ENCODE results near the gene RYR1. TPM values are rescaled to one million over a fixed set of nuclear protein-coding genes. Genes with fewer than 3 reads are reported as not detected.

RYR1 gene
- total and polyA plus RNA-seq, 2 donors from 2014 or later = 0.69 to 2.8 TPM

GRCh38 chr19:38457202-38457601, 23.7 kb downstream of the RYR1 start:
- intact Hi-C loops (cut with DNase I) = no loop called here
- no peaks in the 10 kb centered on the region for H3K36me3 ChIP-seq (ENCODE audit: control insufficient read depth in 2 of 3, insufficient read depth in 3 of 3, low read length in 3 of 3)
- no peaks in the 10 kb centered on the region for H3K4me1 ChIP-seq (ENCODE audit: control insufficient read depth in 2 of 3, insufficient read depth in 2 of 3, low read depth in 1 of 3, low read length in 3 of 3)
- H3K4me3 ChIP-seq (ENCODE audit: low read length in 3 of 3) = no peak overlapping the region
- H3K9ac ChIP-seq (ENCODE audit: low read length in 3 of 3) = no peak overlapping the region
- DNase-seq = no peak
- FAIRE-seq = no peak
- no peaks in the 10 kb centered on the region for H3K9me3 ChIP-seq (ENCODE audit: control insufficient read depth in 2 of 3, insufficient read depth in 1 of 3, low read length in 3 of 3)
- TF ChIP-seq, protein P1, sequence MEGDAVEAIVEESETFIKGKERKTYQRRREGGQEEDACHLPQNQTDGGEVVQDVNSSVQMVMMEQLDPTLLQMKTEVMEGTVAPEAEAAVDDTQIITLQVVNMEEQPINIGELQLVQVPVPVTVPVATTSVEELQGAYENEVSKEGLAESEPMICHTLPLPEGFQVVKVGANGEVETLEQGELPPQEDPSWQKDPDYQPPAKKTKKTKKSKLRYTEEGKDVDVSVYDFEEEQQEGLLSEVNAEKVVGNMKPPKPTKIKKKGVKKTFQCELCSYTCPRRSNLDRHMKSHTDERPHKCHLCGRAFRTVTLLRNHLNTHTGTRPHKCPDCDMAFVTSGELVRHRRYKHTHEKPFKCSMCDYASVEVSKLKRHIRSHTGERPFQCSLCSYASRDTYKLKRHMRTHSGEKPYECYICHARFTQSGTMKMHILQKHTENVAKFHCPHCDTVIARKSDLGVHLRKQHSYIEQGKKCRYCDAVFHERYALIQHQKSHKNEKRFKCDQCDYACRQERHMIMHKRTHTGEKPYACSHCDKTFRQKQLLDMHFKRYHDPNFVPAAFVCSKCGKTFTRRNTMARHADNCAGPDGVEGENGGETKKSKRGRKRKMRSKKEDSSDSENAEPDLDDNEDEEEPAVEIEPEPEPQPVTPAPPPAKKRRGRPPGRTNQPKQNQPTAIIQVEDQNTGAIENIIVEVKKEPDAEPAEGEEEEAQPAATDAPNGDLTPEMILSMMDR (IDR thresholded peaks at IDR 0.05; ENCODE audit: borderline replicate concordance, extremely low read depth, insufficient read depth) = no peak
- no peaks in the 10 kb centered on the region for H3K27me3 ChIP-seq (ENCODE audit: control insufficient read depth, insufficient read depth, low read length)
- no peak overlapping the region for H3K27ac ChIP-seq (ENCODE audit: low read depth in 2 of 2, low read length in 2 of 2)

- intact Hi-C loops (cut with DNase I) = no loop called here
- Histone ChIP-seq H3K9ac (ENCODE audit: low read length in 3 of 3) (no peak overlapping the region), H3K4me3 (ENCODE audit: low read length in 3 of 3) (no peak overlapping the region), H3K4me1 (ENCODE audit: control insufficient read depth in 2 of 3, insufficient read depth in 2 of 3, low read depth in 1 of 3, low read length in 3 of 3) (no peaks in the 10 kb centered on the region), H3K27ac (ENCODE audit: low read depth in 2 of 2, low read length in 2 of 2) (no peak overlapping the region), H3K9me3 (ENCODE audit: control insufficient read depth in 2 of 3, insufficient read depth in 1 of 3, low read length in 3 of 3) (no peaks in the 10 kb centered on the region), H3K27me3 (ENCODE audit: control insufficient read depth, insufficient read depth, low read length) (no peaks in the 10 kb centered on the region), H3K36me3 (ENCODE audit: control insufficient read depth in 2 of 3, insufficient read depth in 3 of 3, low read length in 3 of 3) (no peaks in the 10 kb centered on the region)
- DNase-seq (no peak), FAIRE-seq (no peak)
- TF ChIP-seq, protein P1 (IDR thresholded peaks at IDR 0.05; ENCODE audit: borderline replicate concordance, extremely low read depth, insufficient read depth) = no peak
Observed at GRCh38 chr19:38457690-38458405, 24.4 kb downstream of the RYR1 start.

- TF ChIP-seq, protein P1 (IDR thresholded peaks at IDR 0.05; ENCODE audit: borderline replicate concordance, extremely low read depth, insufficient read depth) = no peak
- H3K9ac ChIP-seq (ENCODE audit: low read length in 3 of 3) = no peak overlapping the region
- H3K9me3 ChIP-seq (ENCODE audit: control insufficient read depth in 2 of 3, insufficient read depth in 1 of 3, low read length in 3 of 3) = no peaks in the 10 kb centered on the region
- no peaks in the 10 kb centered on the region for H3K4me1 ChIP-seq (ENCODE audit: control insufficient read depth in 2 of 3, insufficient read depth in 2 of 3, low read depth in 1 of 3, low read length in 3 of 3)
- no peak for DNase-seq
- H3K27ac ChIP-seq (ENCODE audit: low read depth in 2 of 2, low read length in 2 of 2) = no peak overlapping the region
- no peak for FAIRE-seq
- H3K36me3 ChIP-seq (ENCODE audit: control insufficient read depth in 2 of 3, insufficient read depth in 3 of 3, low read length in 3 of 3) = no peaks in the 10 kb centered on the region
- no peaks in the 10 kb centered on the region for H3K27me3 ChIP-seq (ENCODE audit: control insufficient read depth, insufficient read depth, low read length)
- intact Hi-C loops (cut with DNase I) = no loop called here
- no peak overlapping the region for H3K4me3 ChIP-seq (ENCODE audit: low read length in 3 of 3)
Observed at GRCh38 chr19:38458991-38459390, 25.5 kb downstream of the RYR1 start.

- Histone ChIP-seq H3K36me3 (ENCODE audit: control insufficient read depth in 2 of 3, insufficient read depth in 3 of 3, low read length in 3 of 3) (no peaks in the 10 kb centered on the region), H3K4me1 (ENCODE audit: control insufficient read depth in 2 of 3, insufficient read depth in 2 of 3, low read depth in 1 of 3, low read length in 3 of 3) (no peaks in the 10 kb centered on the region), H3K27ac (ENCODE audit: low read depth in 2 of 2, low read length in 2 of 2) (no peak overlapping the region), H3K27me3 (ENCODE audit: control insufficient read depth, insufficient read depth, low read length) (no peaks in the 10 kb centered on the region), H3K4me3 (ENCODE audit: low read length in 3 of 3) (no peak overlapping the region), H3K9me3 (ENCODE audit: control insufficient read depth in 2 of 3, insufficient read depth in 1 of 3, low read length in 3 of 3) (no peaks in the 10 kb centered on the region), H3K9ac (ENCODE audit: low read length in 3 of 3) (no peak overlapping the region)
- no peak for DNase-seq
- TF ChIP-seq, protein P1 (IDR thresholded peaks at IDR 0.05; ENCODE audit: borderline replicate concordance, extremely low read depth, insufficient read depth) = no peak
- intact Hi-C loops (cut with DNase I) = no loop called here
- FAIRE-seq = no peak
Observed at GRCh38 chr19:38463365-38463764, 29.9 kb downstream of the RYR1 start.
